Spleen (tissue), 7 donors: ENCODE results near the gene ZNF609.

ENCODE experiments used
- POLR2AphosphoS5 ChIP-seq, 3 donors: sonication (generic); formaldehyde crosslinking; IDR thresholded peaks; one replicate each; pipeline ENCODE4 v1.5.1; 2017; ENCODE audit warnings: antibody characterized with exemption in 3 of 3
- TF ChIP-seq, protein P1 (sequence below), 11 experiments: fragments of 200-600 bp in 7 of 11; fragments of 450-650 bp in 4 of 11; sonication (generic) in 4 of 11; IDR thresholded peaks in 8 of 11; conservative IDR thresholded peaks in 3 of 11; 1 replicate in 7 of 11; 2 replicates in 4 of 11; pipeline versions ENCODE4 v1.4.0 to v1.8.0; 2016 to 2021; ENCODE audit warnings: antibody characterized with exemption in 11 of 11, inconsistent platforms in 4 of 11, mild to moderate bottlenecking in 1 of 11
- donor health status: DM: no; HTN: no; CAD: no; lungs with moderate emphysema.
- donor health status: DM: no; HTN: no; CAD: no.
- donor health status: DM: no; HTN: no; CAD: no.

- TF ChIP-seq, protein P1, sequence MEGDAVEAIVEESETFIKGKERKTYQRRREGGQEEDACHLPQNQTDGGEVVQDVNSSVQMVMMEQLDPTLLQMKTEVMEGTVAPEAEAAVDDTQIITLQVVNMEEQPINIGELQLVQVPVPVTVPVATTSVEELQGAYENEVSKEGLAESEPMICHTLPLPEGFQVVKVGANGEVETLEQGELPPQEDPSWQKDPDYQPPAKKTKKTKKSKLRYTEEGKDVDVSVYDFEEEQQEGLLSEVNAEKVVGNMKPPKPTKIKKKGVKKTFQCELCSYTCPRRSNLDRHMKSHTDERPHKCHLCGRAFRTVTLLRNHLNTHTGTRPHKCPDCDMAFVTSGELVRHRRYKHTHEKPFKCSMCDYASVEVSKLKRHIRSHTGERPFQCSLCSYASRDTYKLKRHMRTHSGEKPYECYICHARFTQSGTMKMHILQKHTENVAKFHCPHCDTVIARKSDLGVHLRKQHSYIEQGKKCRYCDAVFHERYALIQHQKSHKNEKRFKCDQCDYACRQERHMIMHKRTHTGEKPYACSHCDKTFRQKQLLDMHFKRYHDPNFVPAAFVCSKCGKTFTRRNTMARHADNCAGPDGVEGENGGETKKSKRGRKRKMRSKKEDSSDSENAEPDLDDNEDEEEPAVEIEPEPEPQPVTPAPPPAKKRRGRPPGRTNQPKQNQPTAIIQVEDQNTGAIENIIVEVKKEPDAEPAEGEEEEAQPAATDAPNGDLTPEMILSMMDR (IDR thresholded peaks at IDR 0.05 in 8 of 11, conservative IDR thresholded peaks at IDR 0.05 in 3 of 11), result no peak
- TF ChIP-seq POLR2AphosphoS5 (IDR thresholded peaks at IDR 0.05), result no peak
Observed at GRCh38 chr15:64566102-64566501, 105.7 kb downstream of the ZNF609 start.
